ENCODE data around the gene FRS3.

DNA sequence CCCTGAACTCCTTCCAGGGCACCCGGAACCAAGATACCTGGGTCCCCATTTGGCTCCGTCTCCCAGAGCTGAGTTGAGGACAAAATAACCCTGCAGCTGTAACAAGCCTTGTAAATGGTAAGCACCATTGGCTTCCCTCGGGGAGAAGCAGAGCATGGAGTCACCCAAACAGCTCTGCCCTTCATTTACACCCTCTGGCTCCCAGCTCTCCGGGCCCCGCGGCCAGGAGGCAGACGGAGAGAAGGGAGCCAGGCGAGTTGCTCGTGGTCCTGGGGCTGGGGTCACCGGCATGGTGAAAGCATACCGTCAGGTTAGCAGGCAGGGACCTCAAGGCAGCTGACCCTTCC lies 46.4 kb downstream of the FRS3 start:
- TF ChIP-seq, protein P1, sequence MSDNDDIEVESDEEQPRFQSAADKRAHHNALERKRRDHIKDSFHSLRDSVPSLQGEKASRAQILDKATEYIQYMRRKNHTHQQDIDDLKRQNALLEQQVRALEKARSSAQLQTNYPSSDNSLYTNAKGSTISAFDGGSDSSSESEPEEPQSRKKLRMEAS (IDR thresholded peaks at IDR 0.05): no peak
- TF ChIP-seq, protein P2, sequence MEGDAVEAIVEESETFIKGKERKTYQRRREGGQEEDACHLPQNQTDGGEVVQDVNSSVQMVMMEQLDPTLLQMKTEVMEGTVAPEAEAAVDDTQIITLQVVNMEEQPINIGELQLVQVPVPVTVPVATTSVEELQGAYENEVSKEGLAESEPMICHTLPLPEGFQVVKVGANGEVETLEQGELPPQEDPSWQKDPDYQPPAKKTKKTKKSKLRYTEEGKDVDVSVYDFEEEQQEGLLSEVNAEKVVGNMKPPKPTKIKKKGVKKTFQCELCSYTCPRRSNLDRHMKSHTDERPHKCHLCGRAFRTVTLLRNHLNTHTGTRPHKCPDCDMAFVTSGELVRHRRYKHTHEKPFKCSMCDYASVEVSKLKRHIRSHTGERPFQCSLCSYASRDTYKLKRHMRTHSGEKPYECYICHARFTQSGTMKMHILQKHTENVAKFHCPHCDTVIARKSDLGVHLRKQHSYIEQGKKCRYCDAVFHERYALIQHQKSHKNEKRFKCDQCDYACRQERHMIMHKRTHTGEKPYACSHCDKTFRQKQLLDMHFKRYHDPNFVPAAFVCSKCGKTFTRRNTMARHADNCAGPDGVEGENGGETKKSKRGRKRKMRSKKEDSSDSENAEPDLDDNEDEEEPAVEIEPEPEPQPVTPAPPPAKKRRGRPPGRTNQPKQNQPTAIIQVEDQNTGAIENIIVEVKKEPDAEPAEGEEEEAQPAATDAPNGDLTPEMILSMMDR (IDR thresholded peaks at IDR 0.05 in 2 of 3, conservative IDR thresholded peaks at IDR 0.05 in 1 of 3; ENCODE audit: borderline replicate concordance in 1 of 3, insufficient read depth in 1 of 3, low read depth in 2 of 3, low read length in 2 of 3): no peak
- TF ChIP-seq, protein P3, sequence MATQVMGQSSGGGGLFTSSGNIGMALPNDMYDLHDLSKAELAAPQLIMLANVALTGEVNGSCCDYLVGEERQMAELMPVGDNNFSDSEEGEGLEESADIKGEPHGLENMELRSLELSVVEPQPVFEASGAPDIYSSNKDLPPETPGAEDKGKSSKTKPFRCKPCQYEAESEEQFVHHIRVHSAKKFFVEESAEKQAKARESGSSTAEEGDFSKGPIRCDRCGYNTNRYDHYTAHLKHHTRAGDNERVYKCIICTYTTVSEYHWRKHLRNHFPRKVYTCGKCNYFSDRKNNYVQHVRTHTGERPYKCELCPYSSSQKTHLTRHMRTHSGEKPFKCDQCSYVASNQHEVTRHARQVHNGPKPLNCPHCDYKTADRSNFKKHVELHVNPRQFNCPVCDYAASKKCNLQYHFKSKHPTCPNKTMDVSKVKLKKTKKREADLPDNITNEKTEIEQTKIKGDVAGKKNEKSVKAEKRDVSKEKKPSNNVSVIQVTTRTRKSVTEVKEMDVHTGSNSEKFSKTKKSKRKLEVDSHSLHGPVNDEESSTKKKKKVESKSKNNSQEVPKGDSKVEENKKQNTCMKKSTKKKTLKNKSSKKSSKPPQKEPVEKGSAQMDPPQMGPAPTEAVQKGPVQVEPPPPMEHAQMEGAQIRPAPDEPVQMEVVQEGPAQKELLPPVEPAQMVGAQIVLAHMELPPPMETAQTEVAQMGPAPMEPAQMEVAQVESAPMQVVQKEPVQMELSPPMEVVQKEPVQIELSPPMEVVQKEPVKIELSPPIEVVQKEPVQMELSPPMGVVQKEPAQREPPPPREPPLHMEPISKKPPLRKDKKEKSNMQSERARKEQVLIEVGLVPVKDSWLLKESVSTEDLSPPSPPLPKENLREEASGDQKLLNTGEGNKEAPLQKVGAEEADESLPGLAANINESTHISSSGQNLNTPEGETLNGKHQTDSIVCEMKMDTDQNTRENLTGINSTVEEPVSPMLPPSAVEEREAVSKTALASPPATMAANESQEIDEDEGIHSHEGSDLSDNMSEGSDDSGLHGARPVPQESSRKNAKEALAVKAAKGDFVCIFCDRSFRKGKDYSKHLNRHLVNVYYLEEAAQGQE (IDR thresholded peaks at IDR 0.05; ENCODE audit: low read depth): no peak
